Body of pancreas (tissue), 4 donors: ENCODE results near the gene KANSL1L. TPM values are rescaled to one million over a fixed set of nuclear protein-coding genes. Genes with fewer than 3 reads are reported as not detected.
A peak's percentile ranks its signal among the peaks of the same experiment; 100 is the strongest.
"Not testable (repeated sequence)": the region's sequence is repeated elsewhere in the genome, so short reads cannot be mapped to it uniquely, and the experiment has no call there.

Experiments used
- ATAC-seq: fragments of 150-250 bp; one replicate; pipeline ENCODE4 v1.9.1; 2016
- DNase-seq, 4 donors: peaks; one replicate each; pipeline ENCODE4 v3.0.0-alpha.2; 2019
- H3K27ac ChIP-seq, 4 donors: fragments of 200-600 bp; sonication (generic); 1 replicate in 3 of 4; 2 replicates in 1 of 4; pipeline versions ENCODE4 v1.5.1 to v1.6.1; 2016 to 2019; ENCODE audit warnings: mild to moderate bottlenecking in 1 of 4, mixed read lengths in 1 of 4, moderate library complexity in 1 of 4
- H3K27me3 ChIP-seq, 2 donors: fragments of 200-600 bp; sonication (generic); one replicate each; pipeline ENCODE4 v1.6.0; 2016; ENCODE audit warnings: mild to moderate bottlenecking in 1 of 2
- H3K36me3 ChIP-seq, 2 donors: fragments of 200-600 bp; sonication (generic); replicated peaks in 1 of 2; 2 replicates each; pipeline ENCODE4 v1.5.1; 2016; ENCODE audit warnings: low read depth in 2 of 2; ENCODE audit not compliant: insufficient read depth in 1 of 2
- H3K4me1 ChIP-seq: fragments of 200-600 bp; sonication (generic); one replicate; pipeline ENCODE4 v1.6.0; 2016
- H3K4me3 ChIP-seq, 2 donors: fragments of 200-600 bp; sonication (generic); 1 replicate in 1 of 2; 2 replicates in 1 of 2; pipeline ENCODE4 v1.5.1; 2016 to 2019
- H3K9me3 ChIP-seq, 3 donors: fragments of 200-600 bp; sonication (generic); 1 replicate in 2 of 3; 2 replicates in 1 of 3; pipeline ENCODE4 v1.5.1; 2016
- CTCF ChIP-seq, 7 experiments: fragments of 450-650 bp in 4 of 7; fragments of 200-600 bp in 3 of 7; sonication (generic) in 3 of 7; IDR thresholded peaks; one replicate each; pipeline ENCODE4 v1.5.1; 2016 to 2019; ENCODE audit warnings: antibody characterized with exemption in 7 of 7
- POLR2A ChIP-seq, 3 donors: fragments of 450-650 bp; IDR thresholded peaks; one replicate each; pipeline ENCODE4 v1.6.1; 2016; ENCODE audit warnings: antibody characterized with exemption in 3 of 3, mild to moderate bottlenecking in 2 of 3
- WGBS, 2 donors: methylation state at CpG; one replicate each; pipeline ENCODE4 v1.1.5; 2017; 5-methylcytosine and 5-hydroxymethylcytosine counted together
- intact Hi-C: fragments of 100-400 bp; cut with DNase I; formaldehyde crosslinking; loops from one replicate; pipeline ENCODE4 v1.15.1; 2023
- total RNA-seq, 2 donors: library from RNA; depleted of rRNA; stranded (reverse); fragments of >200 nt; gene quantifications; one replicate each; pipeline ENCODE4 v1.1.0, GENCODE V29; 2016

KANSL1L gene
- total RNA-seq, 2 donors from 2014 or later: 26.5 to 94.9 TPM

GRCh38 chr2:210179351-210179990, 8.3 kb upstream of the KANSL1L start:
- no peak for TF ChIP-seq CTCF (IDR thresholded peaks at IDR 0.05)
- no peaks in the 10 kb centered on the region for H3K27me3 ChIP-seq
- ATAC-seq (no peak), DNase-seq (no peak)
- peak overlapping the region in 1 of 4 donors; percentile 15 for H3K27ac ChIP-seq
- no peak overlapping the region for H3K4me3 ChIP-seq
- peaks cover 0 to under 1% (median 0%) of the 10 kb centered on the region in 3 donors for H3K9me3 ChIP-seq
- peaks cover 22% of the 10 kb centered on the region for H3K4me1 ChIP-seq
- no peaks in the 10 kb centered on the region for H3K36me3 ChIP-seq
- intact Hi-C loops: no loop called here

GRCh38 chr2:210177769-210178168, 6.6 kb upstream of the KANSL1L start:
- WGBS, 2 donors: 97 to 100% methylated on average over 1 of the region's 1 CpG
- intact Hi-C loops: no loop called here
- Histone ChIP-seq H3K4me1 (peaks cover 35% of the 10 kb centered on the region), H3K27ac (no peak overlapping the region), H3K4me3 (no peak overlapping the region), H3K36me3 (no peaks in the 10 kb centered on the region), H3K9me3 (no peaks in the 10 kb centered on the region), H3K27me3 (no peaks in the 10 kb centered on the region)
- ATAC-seq (no peak), DNase-seq (no peak)
- TF ChIP-seq CTCF (IDR thresholded peaks at IDR 0.05) (no peak), POLR2A (IDR thresholded peaks at IDR 0.05) (no peak)

- H3K9me3 ChIP-seq, H3K27ac ChIP-seq, intact Hi-C loops, H3K27me3 ChIP-seq, H3K36me3 ChIP-seq, DNase-seq, H3K4me3 ChIP-seq, ATAC-seq: not testable (repeated sequence)
- peaks cover 42% of the 10 kb centered on the region for H3K4me1 ChIP-seq
- 96 to 100% methylated on average over 1 of the region's 1 CpG for WGBS, 2 donors
Measured at GRCh38 chr2:210177115-210177514, 5.9 kb upstream of the KANSL1L start.

GRCh38 chr2:210174086-210174485, 2.9 kb upstream of the KANSL1L start:
- intact Hi-C loops: no loop called here
- DNase-seq: no peak
- ATAC-seq: no peak
- no peak overlapping the region for H3K27ac ChIP-seq
- TF ChIP-seq CTCF (IDR thresholded peaks at IDR 0.05) (no peak), POLR2A (IDR thresholded peaks at IDR 0.05) (no peak)
- no peaks in the 10 kb centered on the region for H3K27me3 ChIP-seq
- H3K4me1 ChIP-seq: peaks cover 24% of the 10 kb centered on the region
- H3K36me3 ChIP-seq: no peaks in the 10 kb centered on the region
- no peak overlapping the region for H3K4me3 ChIP-seq
- H3K9me3 ChIP-seq: no peaks in the 10 kb centered on the region

GRCh38 chr2:210172219-210172575, 988 bp upstream of the KANSL1L start:
- no peaks in the 10 kb centered on the region for H3K36me3 ChIP-seq
- peak overlapping the region in 1 of 2 donors; percentile 24 for H3K4me3 ChIP-seq
- no peaks in the 10 kb centered on the region for H3K9me3 ChIP-seq
- DNase-seq: no peak
- TF ChIP-seq CTCF (IDR thresholded peaks at IDR 0.05) (no peak), POLR2A (IDR thresholded peaks at IDR 0.05) (no peak)
- H3K27ac ChIP-seq: peak overlapping the region; percentile 100
- H3K27me3 ChIP-seq: no peaks in the 10 kb centered on the region
- WGBS, 2 donors: 3 to 6% methylated on average over 8 of the region's 8 CpGs
- peaks cover 40% of the 10 kb centered on the region for H3K4me1 ChIP-seq
- no peak for ATAC-seq
- intact Hi-C loops: no loop called here
